GM12865 (cell line): ENCODE data around the gene BSN.

ENCODE experiments used
- DNase-seq: peaks from one replicate; pipeline ENCODE4 v3.0.0; 2010; ENCODE audit warnings: low read depth
- H3K4me3 ChIP-seq: 2 replicates; pipeline ENCODE4 v1.5.1; 2011; ENCODE audit warnings: mild to moderate bottlenecking, low read depth, low read length, control low read depth
- CTCF ChIP-seq: IDR thresholded peaks from 2 replicates; pipeline ENCODE4 v1.5.1; 2011; ENCODE audit warnings: low read length, control low read depth, low read depth, inconsistent platforms; ENCODE audit not compliant: insufficient read depth; ENCODE audit errors: missing control alignments

The BSN gene

GRCh38 chr3:49616491-49616941, 62.2 kb downstream of the BSN start:
- no peak for DNase-seq
- no peak for TF ChIP-seq CTCF
- H3K4me3 ChIP-seq: no peak overlapping the region

GRCh38 chr3:49617390-49618013, 63.2 kb downstream of the BSN start:
- TF ChIP-seq CTCF: no peak
- DNase-seq: no peak
- H3K4me3 ChIP-seq: no peak overlapping the region

GRCh38 chr3:49618412-49618811, 64.1 kb downstream of the BSN start:
- TF ChIP-seq CTCF: no peak
- H3K4me3 ChIP-seq: no peak overlapping the region
- no peak for DNase-seq

- no peak overlapping the region for H3K4me3 ChIP-seq
- TF ChIP-seq CTCF: no peak
- no peak for DNase-seq
Measured at GRCh38 chr3:49619649-49620048, 65.4 kb downstream of the BSN start.

- no peak for DNase-seq
- H3K4me3 ChIP-seq: no peak overlapping the region
- TF ChIP-seq CTCF: no peak
Measured at GRCh38 chr3:49620728-49621127, 66.5 kb downstream of the BSN start.

GRCh38 chr3:49623071-49623470, 68.8 kb downstream of the BSN start:
- TF ChIP-seq CTCF: no peak
- no peak for DNase-seq
- no peak overlapping the region for H3K4me3 ChIP-seq

- H3K4me3 ChIP-seq: no peak overlapping the region
- TF ChIP-seq CTCF: no peak
- no peak for DNase-seq
Measured at GRCh38 chr3:49625071-49625470, 70.8 kb downstream of the BSN start.
